Kidney (tissue), 14 donors: Measurements from ENCODE around the gene LTBR. TPM values are rescaled to one million over a fixed set of nuclear protein-coding genes. Genes with fewer than 3 reads are reported as not detected.

Experiments
- DNase-seq, 5 donors: peaks; one replicate each; pipeline ENCODE4 v3.0.0-alpha.2; 2013 to 2020
- FAIRE-seq: peaks from 2 replicates; lab custom pipeline; 2012; peaks lifted over from hg19 to GRCh38; lab: Jason Lieb, UNC
- H3K27ac ChIP-seq, 2 donors: one replicate each; pipeline ENCODE4 v1.7.0; 2013; ENCODE audit warnings: low read depth in 2 of 2, low read length in 2 of 2, inconsistent platforms in 1 of 2
- H3K27me3 ChIP-seq: one replicate; pipeline ENCODE4 v1.7.1; 2013; ENCODE audit warnings: low read length, inconsistent platforms; ENCODE audit not compliant: control insufficient read depth, insufficient read depth
- H3K36me3 ChIP-seq, 3 donors: one replicate each; pipeline versions ENCODE4 v1.7.0 to v1.7.1; 2013; ENCODE audit warnings: low read length in 3 of 3, control low read depth in 1 of 3, inconsistent platforms in 1 of 3; ENCODE audit not compliant: insufficient read depth in 3 of 3, control insufficient read depth in 2 of 3
- H3K4me1 ChIP-seq, 3 donors: one replicate each; pipeline versions ENCODE4 v1.7.0 to v1.7.1; 2013; ENCODE audit warnings: low read length in 3 of 3, inconsistent platforms in 1 of 3, low read depth in 1 of 3; ENCODE audit not compliant: control insufficient read depth in 2 of 3, insufficient read depth in 2 of 3
- H3K4me3 ChIP-seq, 3 donors: one replicate each; pipeline versions ENCODE4 v1.7.0 to v1.8.1; 2013; ENCODE audit warnings: low read length in 3 of 3, control low read depth in 1 of 3, inconsistent platforms in 1 of 3
- H3K9ac ChIP-seq, 3 donors: one replicate each; pipeline versions ENCODE4 v1.7.0 to v1.7.1; 2013; ENCODE audit warnings: low read length in 3 of 3, control low read depth in 1 of 3, inconsistent platforms in 1 of 3
- H3K9me3 ChIP-seq, 3 donors: one replicate each; pipeline versions ENCODE4 v1.7.0 to v1.7.1; 2013; ENCODE audit warnings: low read length in 3 of 3, control low read depth in 1 of 3, inconsistent platforms in 1 of 3; ENCODE audit not compliant: control insufficient read depth in 2 of 3, insufficient read depth in 1 of 3
- intact Hi-C: fragments of 100-400 bp; cut with DNase I; formaldehyde crosslinking; loops from one replicate; pipeline ENCODE4 v1.11.1; 2022
- polyA plus RNA-seq: library from polyadenylated mRNA; stranded (reverse); fragments of 350-450 nt; fragmentation: Illumina TruSeq; extraction: RNeasy Lipid Tissue Mini Kit (QIAGEN cat#74804); gene quantifications from one replicate; pipeline ENCODE4 v1.2.3, GENCODE V29; 2014; ENCODE audit warnings: low read depth, low replicate concordance; ENCODE audit not compliant: insufficient read depth
- total RNA-seq: library from RNA; stranded (reverse); fragmentation: NEBNext Ultra II Directional; extraction: Animal tissue kit (Norgen Biotek cat#: 25700); gene quantifications from one replicate; pipeline ENCODE4 v1.2.1, GENCODE V29; 2021
- TF ChIP-seq, protein P1 (sequence below): IDR thresholded peaks from 3 replicates; pipeline ENCODE4 v1.5.1; 2012; ENCODE audit warnings: mild to moderate bottlenecking, moderate library complexity, borderline replicate concordance; ENCODE audit not compliant: insufficient read depth; ENCODE audit errors: extremely low read depth
- donor health status: control.
- donor health status: control.
- donor health status: control.
- donor health status: control.
- donor health status: control.
- donor health status: DM: yes; HTN: yes; CAD: no.
- donor health status: Normal renal cell carcinoma (clear cell type).

The LTBR gene
- total and polyA plus RNA-seq, 2 donors from 2014 or later, result 77.8 to 114 TPM

DNA sequence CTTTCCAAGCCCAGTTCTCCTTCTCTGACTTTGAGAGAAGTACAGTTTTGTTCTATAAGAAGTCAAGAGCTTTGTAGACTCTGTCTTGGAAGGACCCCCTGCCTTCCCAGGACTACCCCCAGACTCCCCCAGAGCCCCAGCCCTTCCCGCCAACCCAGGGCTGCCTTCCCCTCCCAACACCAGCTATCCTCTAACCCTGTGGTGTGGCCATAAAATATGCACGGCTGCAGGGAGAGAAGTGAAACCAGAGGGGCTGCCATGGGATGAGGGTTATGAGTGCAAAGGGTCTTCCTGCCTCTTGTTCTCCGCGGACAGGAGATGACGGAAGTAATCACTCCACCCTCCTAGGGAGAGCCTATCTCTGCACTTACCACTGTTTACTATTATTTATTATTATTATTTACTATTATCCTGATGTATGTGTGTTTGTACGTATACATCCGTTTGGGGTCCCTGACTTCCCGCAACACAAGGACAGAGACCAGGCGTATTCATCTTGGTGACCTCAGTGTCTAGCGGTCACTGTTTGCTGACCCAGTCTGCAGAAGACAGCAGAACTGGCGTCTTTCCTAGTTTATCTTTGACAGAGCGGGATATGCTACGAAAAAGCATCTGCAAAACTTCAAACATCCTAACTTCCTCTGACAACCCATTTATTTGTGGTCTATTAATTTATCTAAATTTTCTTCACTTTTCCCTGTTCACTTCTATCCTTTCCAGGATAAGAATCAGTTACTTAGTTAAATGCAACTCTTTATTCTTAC is 5.1 kb upstream of the LTBR start:
- peak in 1 of 5 donors; percentile 49 for DNase-seq
- intact Hi-C loops, result no loop called here
- no peak overlapping the region for H3K9ac ChIP-seq
- peaks cover 0 to 42% (median 39%) of the 10 kb centered on the region in 3 donors for H3K4me1 ChIP-seq
- TF ChIP-seq, protein P1, sequence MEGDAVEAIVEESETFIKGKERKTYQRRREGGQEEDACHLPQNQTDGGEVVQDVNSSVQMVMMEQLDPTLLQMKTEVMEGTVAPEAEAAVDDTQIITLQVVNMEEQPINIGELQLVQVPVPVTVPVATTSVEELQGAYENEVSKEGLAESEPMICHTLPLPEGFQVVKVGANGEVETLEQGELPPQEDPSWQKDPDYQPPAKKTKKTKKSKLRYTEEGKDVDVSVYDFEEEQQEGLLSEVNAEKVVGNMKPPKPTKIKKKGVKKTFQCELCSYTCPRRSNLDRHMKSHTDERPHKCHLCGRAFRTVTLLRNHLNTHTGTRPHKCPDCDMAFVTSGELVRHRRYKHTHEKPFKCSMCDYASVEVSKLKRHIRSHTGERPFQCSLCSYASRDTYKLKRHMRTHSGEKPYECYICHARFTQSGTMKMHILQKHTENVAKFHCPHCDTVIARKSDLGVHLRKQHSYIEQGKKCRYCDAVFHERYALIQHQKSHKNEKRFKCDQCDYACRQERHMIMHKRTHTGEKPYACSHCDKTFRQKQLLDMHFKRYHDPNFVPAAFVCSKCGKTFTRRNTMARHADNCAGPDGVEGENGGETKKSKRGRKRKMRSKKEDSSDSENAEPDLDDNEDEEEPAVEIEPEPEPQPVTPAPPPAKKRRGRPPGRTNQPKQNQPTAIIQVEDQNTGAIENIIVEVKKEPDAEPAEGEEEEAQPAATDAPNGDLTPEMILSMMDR, result no peak
- H3K36me3 ChIP-seq, result no peaks in the 10 kb centered on the region
- no peaks in the 10 kb centered on the region for H3K9me3 ChIP-seq
- no peaks in the 10 kb centered on the region for H3K27me3 ChIP-seq
- no peak overlapping the region for H3K4me3 ChIP-seq
- peak overlapping the region; percentile 29 for H3K27ac ChIP-seq
- no peak for FAIRE-seq

DNA sequence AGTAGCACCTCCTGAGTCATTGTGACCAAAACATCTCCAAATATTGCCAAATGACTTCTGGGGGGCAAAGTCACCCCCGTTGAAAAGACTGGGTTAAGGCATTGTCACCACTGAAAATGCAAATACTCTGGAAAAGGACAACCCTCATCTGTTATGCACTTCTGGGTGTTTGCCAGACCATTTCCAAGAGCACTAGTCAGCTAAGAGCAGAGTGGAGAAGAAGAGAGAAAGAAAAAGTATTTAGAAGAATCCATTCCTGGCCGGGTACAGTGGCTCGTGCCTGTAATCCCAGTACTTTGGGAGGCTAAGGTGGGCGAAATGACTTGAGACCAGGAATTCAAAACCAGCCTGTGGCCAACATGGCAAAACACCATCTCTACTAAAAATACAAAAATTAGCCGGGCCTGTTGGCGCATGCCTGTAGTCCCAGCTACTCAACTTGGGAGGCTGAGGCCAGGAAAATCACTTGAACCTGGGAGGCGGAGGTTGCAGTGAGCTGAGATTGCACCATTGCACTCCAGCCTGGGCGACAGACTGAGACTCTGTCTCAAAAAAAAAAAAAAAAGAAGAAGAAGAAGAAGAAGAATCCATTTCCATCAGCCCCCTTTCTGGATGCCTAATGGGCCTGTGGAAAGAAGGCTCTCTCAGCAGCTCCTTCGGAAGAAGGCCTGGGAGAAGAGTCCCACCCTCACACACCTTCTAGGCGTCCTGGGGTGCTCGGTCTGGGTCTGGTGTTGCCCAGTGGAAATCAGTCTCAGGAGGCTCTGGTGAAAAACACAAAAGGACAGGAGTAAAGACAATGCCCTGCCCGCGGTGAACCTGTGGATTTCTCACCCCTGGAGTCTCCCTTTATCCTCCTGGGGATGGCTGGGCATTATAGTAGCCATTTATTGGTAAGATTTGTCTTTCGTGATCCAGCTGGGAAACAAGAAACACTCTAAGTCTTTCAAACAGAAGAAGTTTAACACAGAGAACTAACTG is 3.5 kb upstream of the LTBR start:
- DNase-seq (peak in 1 of 5 donors; percentile 48), FAIRE-seq (no peak)
- H3K4me1 ChIP-seq, result peaks cover 0 to 48% (median 39%) of the 10 kb centered on the region in 3 donors
- intact Hi-C loops, result loop anchor here (5.0 kb wide), 1 partner anchor 53 kb away; no protein-coding TSS in a partner anchor
- no peak overlapping the region for H3K27ac ChIP-seq
- TF ChIP-seq, protein P1, result no peak
- H3K36me3 ChIP-seq, result no peaks in the 10 kb centered on the region
- H3K9me3 ChIP-seq, result no peaks in the 10 kb centered on the region
- H3K27me3 ChIP-seq, result no peaks in the 10 kb centered on the region
- H3K9ac ChIP-seq, result peak overlapping the region in 1 of 3 donors; percentile 21
- H3K4me3 ChIP-seq, result no peak overlapping the region

DNA sequence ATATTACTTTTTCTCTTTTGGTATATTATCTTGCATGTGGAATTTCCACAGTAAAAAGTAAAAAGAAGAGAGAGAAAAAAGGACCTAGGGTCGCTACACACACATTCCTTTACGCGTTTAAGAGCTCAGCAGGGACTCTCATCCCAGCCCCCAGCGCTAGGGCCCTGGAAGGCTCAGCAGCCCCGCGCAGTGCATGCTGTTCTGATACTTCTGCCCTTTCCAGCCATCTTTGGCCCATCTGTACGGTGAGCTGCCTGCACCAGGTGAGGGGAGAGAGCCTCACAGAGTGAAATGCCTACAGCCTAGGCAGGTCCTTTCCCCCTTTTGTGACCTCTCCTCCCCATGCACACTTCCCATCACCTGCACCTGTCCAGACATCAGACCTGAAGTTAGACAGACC is 1.6 kb upstream of the LTBR start:
- intact Hi-C loops, result loop anchor here (5.0 kb wide), 1 partner anchor 55 kb away; no protein-coding TSS in a partner anchor
- FAIRE-seq, result no peak
- Histone ChIP-seq H3K4me1 (peaks cover 0 to 32% (median 23%) of the 10 kb centered on the region in 3 donors), H3K4me3 (no peak overlapping the region), H3K9ac (no peak overlapping the region), H3K36me3 (peaks cover 0 to 5% (median 4%) of the 10 kb centered on the region in 3 donors), H3K27me3 (no peaks in the 10 kb centered on the region), H3K9me3 (no peaks in the 10 kb centered on the region), H3K27ac (no peak overlapping the region)
- no peak for DNase-seq
- TF ChIP-seq, protein P1, result no peak
